Measurements from ENCODE around the gene KCND2.

- TF ChIP-seq CTCF (IDR thresholded peaks at IDR 0.05) (no peak), POLR2A (IDR thresholded peaks at IDR 0.05) (no peak)
Measured at GRCh38 chr7:120718361-120718760, 445.4 kb downstream of the KCND2 start.

Measured in thyroid gland (tissue), 4 donors.